HG03354 (cell line): ENCODE results near the gene LRRC52.

Experiments
- ATAC-seq: cut with Tn5 transposase; IDR thresholded peaks from one replicate; pipeline ENCODE4 v1.9.1; 2021; ENCODE audit warnings: mild to moderate bottlenecking; ENCODE audit not compliant: unreplicated experiment, poor library complexity, severe bottlenecking

LRRC52 gene

DNA sequence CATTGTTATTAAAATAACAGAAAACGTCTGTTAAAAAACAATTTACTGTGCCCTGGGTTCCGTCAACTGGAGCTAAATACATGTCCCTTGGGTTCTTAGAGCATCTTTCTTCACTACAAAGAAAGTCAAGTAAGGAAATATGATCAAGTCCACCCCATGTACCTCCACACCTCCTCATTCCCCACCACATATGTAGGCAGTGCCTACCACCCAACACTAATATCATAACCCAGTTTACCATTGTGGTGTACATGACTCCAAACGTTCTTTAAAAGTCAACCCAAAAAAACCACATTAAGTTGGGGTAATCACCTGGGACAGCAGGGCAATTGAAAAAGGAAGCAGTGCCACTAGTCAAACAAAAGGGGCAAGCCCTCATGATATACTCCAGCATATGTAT, 7.8 kb upstream of the LRRC52 start:
- ATAC-seq: no peak

DNA sequence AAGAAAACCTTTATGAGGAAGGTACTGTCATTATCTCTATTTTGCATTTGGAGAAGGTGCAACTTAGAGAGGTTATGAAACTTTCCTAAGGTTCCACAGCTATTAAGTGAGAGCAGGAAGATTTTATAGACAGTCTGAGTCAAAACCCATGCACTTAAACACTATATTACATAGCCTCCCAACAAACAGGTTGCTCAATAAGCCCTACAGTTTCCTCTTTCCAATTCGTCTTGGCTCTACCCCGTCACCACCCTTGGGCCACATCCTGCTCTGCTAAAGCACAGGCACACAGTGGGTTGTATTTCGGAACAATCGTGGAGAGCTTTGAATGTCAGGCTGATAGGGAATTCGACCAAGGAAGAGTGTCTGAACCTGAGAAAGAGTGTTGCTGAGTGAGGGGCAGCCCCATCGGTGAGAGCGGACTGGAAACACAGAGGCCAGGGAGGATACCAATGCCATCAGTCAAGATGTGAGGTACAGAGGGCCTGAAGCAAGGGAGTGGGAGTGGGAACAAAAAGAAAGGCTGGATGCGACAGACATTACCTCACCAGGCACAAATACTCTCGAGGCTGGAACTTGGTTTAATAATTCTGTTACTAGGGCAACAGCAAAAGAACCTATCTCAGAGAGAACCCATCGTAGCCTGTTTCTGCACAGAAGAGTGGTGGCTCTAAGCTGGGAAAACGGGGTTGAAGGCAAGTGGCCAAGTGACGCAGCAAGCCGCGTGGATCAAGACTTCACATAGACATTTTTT, 6.3 kb upstream of the LRRC52 start:
- ATAC-seq: no peak

DNA sequence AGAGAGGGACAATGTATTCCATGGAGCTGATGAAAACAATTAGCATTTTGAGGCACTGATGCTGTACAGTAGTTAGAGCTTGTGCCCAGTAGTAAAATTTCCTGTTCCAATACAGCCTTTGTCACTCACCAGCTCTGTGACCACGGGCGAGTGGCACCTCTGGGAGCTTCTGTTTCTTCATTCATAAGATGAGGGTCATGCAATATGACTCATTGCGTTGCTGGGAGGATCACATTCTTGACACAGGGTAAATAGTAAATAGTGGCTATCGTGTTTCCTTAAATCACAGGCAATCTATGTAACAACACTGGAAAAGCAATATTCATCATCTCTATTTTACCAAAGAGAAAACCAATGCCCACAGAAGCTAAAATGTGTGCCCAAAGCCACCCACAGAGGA, 4.5 kb upstream of the LRRC52 start:
- no peak for ATAC-seq

DNA sequence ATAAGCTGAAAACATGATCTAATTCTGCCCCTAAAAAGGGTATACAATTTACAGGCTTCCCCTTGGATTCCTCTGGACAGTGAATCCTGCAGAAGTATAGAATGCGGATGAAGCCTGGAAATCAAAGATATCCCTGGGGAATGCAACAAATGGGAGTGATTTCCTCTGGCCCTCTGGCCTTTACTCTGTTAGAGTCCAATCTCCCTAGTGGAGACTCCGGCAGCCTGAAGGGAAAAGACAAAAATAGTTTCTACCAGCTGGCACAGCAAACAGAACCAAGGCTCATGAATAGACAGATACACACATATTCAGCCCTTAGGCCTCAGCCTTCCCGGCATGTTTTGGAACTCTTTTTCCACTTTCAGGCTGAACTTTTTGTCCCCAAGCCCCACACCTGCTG, 3.9 kb upstream of the LRRC52 start:
- ATAC-seq: no peak

DNA sequence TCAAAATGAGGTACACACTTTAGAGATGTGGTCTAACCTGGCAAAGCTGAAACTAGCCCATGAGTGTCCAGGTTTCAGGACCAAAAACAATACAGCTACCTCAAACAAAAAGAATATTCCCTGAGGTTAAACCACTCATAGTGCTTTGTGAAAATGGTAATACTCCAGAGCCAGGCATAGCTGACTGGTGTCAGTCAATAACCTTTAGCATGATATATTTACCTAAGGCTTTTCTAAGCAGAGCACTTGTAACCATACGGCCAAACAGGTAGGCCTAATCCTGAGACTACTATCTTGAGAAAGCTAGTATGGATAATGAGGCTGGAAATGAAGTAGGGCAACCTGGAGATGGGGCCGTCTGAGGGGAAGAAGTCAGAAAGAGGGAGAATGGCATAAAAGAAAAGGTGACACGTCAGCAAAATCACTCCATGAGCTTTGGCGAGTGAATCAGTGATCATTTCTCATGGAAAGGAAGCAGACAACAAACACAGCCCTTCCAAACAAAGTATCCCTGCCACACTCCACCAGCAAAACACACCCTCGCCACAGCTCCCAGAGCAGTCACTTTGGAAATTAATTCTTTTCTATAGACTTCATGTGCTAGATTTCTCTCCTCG, 1.7 kb upstream of the LRRC52 start:
- no peak for ATAC-seq

DNA sequence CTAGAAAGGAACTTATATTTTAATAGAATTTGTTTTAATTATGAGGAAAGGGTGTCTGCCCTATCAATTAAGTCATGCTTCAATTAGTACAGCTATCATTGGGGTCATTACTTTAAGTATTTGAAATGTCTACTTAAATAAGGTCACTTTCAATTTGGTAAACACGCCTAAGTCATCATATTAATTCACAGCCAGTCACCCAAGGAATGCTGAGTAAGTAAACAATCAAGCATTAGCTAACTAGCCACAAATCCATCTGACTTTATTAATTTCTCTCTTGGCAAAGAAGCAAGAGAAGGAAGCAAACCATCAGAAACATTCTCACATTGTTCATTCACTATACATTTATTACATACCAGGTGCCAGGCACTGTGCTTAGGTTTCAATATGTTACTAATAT, 1.2 kb upstream of the LRRC52 start:
- ATAC-seq: no peak

DNA sequence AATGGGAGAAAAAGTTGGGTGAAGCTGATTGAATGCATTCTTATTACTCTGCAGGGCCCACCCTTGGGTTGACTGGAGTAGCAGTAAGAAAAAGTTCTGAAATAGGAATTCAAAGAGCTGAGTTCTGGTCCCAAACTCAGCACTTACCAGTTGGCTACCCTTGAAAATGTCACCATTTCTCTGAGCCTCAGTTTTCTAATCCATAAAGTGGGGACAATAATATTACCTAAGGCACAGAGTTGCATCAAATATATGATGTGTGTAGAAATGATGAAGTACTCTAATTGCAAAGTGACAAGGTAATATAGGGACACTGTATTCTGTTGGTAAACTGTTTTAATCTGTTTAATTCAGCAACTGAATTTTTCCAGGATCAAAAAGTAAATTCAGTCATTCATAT, 1.2 kb downstream of the LRRC52 start:
- no peak for ATAC-seq

DNA sequence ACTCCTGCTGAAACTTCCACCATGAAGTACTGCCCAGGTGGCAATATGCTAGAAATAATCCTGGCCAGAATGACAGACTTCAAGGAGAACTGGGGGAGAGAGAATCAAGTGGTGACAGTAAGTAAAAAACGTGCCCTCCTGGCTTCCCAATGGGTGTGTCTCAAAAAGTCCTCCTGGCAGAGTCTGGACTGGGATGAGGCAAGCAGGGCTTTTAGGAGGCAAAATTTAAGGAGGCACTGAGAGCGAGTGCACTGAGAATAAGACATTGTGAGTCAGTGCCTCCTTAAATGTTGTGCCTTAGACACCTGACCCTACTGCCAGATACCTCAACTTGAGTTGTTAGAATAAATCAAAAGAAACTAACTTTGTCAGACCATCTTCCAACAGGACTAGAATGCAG, 2.2 kb downstream of the LRRC52 start:
- no peak for ATAC-seq

DNA sequence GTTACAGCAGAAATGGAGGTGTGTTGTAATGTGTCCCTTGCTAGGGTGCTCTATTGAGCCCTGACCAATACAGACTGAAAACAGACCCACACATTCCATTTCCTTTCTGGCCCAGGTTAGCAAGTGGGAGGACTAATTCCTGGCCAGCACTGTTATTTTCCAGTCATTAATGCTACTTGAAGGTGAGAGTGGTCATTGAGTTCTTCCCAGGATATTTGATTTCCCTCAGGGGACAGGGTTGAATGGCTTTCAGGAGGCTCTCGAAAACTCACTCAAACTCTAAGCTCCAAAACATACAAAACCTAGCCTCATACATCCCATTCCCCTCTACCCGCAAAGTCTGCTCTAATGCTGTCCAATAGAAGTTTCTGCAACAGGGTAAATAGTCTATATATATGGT, 6.2 kb downstream of the LRRC52 start:
- ATAC-seq: no peak

DNA sequence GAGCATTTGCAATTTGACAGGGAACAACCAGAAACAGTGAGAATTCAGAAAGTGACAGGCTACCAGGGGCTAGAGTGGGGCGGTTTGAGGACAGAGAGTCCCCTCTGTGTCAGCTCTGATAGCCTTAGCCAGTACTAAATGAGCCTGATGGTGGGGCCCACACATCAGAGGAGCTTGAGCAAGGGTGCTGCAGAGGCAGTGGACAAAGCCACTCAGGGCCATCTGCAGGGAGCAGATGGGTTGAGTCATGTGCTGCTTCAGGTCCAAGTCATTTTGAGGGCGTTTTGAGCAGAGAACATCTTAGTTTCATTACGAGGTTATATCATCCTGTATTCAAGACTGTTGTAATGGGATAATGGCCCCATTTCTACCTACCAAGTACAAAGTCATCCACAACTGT, 7.7 kb downstream of the LRRC52 start:
- no peak for ATAC-seq

DNA sequence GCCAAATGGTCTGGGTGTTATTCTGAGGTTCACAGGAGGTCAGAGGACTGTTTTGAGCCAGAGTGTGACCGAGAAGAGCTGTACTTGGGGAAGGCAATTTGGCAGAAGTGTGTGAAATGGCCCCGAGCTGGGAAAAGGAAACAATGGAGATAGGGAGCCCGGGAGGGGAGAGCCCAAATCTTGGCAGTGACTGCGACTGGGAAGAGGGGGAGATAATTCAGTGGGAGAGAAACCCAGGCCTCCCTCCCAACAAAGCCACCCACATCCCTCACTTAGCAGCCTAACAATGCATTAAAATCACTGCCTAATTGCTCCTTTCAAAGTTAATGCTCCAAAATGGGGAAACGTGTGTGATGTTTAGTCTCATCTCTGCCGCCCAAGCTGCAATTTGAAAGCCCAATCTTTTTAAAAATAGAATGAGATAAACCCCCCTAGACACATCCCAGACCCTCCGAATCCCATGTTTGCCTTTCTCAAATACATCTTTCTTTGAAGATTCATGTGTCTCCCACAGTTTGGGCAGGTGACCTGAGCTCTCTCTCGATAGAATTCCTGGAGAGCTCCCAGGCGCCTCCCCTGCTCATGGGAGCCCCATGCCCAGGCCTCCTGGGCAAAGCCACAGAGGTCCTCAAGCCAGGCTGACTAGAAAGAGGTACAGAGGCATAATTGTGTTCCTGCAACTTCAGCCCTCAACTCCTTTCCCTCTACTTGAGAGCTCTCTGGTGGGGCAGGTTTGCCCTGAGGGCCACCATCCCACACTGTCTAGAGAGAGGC, 17.3 kb downstream of the LRRC52 start:
- no peak for ATAC-seq

DNA sequence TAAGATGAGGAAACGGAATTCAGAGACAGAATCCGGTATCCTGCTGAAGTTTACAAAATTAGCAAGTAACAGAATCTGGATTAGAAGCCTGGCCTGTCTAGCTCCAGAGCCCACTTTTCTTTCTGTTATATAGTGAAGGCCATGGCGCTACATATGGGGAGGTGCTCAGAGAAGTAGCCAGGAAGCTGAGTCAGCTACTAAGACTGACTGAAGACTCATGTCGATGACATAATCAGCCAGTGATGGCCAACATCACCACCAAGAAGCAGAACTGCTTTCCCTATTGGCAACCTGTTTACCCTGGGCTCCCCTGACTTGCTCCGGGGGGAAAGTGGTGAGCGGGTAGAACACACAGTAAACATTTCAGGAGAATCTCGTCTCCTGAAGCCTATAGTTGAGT, 18.8 kb downstream of the LRRC52 start:
- ATAC-seq: no peak

DNA sequence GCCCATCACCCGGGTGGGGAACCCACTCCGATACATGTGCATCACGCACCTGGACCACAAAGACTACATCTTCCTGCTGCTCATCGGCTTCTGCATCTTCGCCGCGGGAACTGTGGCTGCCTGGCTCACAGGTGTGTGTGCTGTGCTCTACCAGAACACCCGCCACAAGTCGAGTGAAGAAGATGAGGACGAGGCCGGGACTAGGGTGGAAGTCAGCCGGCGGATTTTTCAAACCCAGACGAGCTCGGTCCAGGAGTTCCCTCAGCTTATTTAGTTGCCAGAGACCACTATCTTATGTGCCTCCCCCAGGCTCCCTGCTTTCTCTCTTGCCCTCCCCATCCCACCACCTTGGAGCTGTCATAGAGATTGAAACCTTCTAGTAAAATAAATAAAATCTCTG, 19.8 kb downstream of the LRRC52 start:
- ATAC-seq: no peak

DNA sequence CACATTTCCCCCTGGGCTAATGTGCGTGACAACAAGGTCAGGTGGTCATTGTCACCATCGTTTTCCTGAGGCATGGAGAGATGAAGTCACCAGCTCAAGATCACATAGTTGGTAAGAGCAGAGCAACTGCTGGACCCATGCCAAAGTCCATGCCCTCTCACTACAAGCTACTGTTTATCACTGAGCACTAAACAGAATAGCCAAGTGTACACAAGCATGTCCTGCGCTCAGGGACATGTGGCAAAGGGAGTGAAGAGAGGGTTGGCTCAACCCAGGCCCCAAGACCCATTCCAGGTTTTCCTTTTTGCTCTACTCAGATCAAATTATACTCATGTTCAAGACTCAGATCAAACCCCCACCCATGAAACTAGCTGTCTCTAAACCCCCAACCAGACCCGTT, 20.8 kb downstream of the LRRC52 start:
- no peak for ATAC-seq

DNA sequence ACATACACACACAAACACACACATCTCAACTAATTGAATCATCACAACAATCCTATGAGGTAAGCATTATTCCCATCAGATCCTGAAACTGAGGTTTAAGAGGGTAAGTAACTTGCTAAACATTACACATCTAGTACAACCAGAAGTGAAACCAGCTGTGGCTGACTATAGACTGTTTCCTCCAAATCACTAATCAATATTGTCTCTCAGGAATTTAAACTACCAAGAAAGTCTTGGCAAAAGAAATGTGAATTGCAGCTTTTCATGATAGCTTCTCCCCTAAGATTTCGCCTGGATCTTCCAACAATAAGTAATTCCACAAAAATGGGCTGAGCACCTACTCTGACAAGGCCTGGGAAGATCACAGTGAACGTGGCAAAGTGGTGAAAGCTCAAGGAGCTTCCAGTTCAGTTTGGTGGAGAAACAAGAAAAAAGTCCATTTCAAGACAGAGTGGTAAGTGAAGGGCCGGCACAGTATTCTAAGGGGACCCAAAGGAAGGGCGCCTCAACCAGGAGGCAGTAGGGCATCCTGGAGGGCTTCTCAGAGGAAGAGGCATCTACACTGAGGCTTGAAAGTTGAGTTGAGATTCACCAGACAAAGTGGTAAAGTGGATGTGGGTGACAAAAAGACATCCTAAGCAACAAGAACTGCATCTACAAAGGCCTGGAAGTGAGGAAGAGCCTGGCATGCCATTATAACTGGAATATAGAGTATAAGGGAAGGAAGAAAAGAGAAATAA, 22.1 kb downstream of the LRRC52 start:
- ATAC-seq: no peak

DNA sequence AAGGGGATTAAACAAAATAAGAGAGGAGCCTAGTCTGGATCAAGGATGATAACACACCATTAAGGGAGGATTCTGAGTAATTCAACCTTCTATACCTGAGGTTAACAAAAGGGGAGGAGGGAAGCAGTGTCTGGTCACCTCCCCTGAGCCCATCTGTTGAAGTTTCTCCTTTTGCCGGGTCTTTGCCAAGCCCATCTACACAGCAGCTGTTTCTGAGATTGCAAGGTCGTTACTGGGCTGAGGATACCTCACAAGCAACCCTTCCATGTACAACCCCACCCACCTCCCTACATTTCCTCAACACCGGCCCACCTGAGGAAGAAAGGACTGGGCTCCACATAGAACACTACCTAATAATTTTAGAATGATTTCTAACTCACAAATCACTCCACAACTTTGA, 26.3 kb downstream of the LRRC52 start:
- ATAC-seq: no peak

DNA sequence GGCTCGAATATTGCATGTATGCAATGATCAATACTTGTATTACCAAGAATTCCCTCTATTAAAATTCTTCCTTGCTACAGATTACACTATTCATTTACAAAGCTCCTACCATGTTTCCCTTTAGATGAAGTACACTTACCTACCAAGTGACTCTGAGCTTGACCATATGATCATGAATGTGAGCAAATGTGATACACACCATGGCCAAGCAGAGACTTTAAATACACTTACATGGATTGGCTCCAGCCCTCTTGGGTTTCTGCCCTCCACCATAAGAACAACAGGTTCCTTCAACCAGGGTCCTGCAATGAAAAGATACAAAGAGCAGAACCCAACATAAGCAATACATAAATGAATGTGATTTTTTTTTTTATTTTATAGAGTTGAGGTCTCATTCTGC, 30.0 kb downstream of the LRRC52 start:
- ATAC-seq: no peak

DNA sequence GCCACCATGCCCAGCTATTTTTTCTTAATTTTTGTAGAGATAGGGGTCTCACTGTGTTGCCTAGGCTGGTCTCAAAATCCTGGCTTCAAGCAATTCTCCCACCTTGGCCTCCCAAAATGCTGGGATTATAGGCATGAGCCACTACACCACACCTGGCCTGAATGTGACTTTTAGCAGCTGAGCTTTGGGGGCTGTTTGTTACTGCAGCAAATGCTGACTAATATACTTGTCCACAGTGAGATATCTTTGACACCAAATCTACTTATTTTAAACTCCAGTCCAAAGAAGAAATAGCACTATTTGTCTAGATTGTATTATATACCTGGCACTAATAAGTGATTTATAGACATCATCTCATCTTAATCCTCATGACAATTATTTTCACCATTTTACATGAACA, 30.5 kb downstream of the LRRC52 start:
- ATAC-seq: no peak

DNA sequence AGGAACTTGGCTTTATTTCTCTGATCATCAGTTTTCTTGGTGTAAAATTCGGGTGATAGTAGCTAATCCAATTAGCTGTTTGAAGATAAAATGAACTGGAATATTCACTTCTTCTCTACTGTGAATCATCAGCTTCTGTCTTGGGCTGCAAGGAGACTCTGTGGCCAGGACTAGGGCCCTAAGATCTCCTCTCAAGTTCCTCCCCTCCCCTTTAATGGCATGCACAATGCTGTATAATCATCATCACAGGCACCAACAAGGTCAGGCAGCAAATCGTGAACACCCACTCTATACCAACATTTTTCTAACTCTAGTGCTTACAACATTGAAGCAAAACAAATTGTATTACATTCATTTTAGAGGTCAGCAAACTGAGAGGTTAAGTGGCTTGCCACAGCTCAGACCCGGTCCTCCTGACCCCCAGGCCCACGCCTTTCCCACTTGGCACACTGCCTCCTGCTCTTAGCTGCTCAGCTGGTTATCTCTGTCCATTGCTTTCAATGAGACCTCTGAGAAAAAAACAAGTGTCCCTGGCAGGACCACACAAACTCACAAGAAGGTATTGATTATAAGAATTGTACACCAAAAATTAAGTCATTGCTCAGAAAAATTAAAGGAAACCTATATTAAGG, 31.8 kb downstream of the LRRC52 start:
- ATAC-seq: no peak

DNA sequence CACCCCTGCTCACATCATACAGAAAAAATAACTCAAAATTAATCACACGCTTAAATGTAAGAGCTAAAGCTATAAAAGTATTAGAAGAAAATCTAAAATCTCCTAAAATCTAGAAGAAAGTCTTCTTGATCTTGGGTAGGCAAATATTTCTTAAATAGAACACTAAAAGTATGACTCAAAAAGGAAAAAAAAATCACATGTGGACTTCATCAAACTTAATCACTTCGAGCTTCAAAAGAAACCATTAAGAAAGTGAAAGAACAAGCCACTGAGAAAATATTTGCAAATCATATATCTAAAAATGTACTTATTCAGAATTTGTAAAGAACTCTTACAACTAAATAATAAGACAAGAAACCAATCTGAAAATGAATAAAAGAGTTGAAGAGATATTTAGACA, 32.7 kb downstream of the LRRC52 start:
- ATAC-seq: no peak
